Measurements from ENCODE around the gene TRIM22.

TRIM22 gene

GRCh38 chr11:5746614-5747013 lies 57.0 kb downstream of the TRIM22 start:
- no peak for DNase-seq (ENCODE audit: low read depth)

- DNase-seq (ENCODE audit: low read depth) = no peak
Observed at GRCh38 chr11:5749836-5750235, 60.2 kb downstream of the TRIM22 start.

DNA sequence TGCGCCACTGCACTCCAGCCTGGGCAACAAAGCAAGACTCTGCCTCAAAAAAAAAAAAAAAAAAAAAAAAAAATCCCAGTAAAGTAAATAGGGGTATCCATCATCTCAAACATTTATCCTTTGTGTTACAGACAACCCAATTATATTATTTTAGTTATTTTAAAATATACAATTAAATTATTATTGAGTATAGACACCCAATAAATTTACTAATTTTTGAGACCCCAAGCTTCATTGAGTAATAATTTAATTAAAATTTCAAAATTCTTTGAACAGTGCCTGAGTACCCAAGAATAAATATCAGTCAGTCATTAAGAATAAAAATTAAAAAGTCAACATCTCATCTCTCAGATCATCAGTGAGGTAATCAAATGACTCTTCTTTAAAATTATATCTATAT lies 64.4 kb downstream of the TRIM22 start, which contains the start of gene OR52N4:
Gene OR52N4 (plus strand): TSS at position 301 of the 400 bp plus-strand sequence. CDS start 498 bp downstream, outside the sequence.
- no peak for DNase-seq (ENCODE audit: low read depth)
